IgD-negative memory B cell (primary cell): ENCODE data around the gene ELP4. TPM values are rescaled to one million over a fixed set of nuclear protein-coding genes. Genes with fewer than 3 reads are reported as not detected.
A peak's percentile ranks its signal among the peaks of the same experiment; 100 is the strongest.

Experiments
- H3K27ac Mint-ChIP-seq, 3 donors: one replicate each; pipeline ENCODE4 v1.8.0; 2020 to 2022; ENCODE audit warnings: mild to moderate bottlenecking in 3 of 3, mixed read lengths in 3 of 3, moderate library complexity in 1 of 3
- H3K27me3 Mint-ChIP-seq: one replicate; pipeline ENCODE4 v1.8.0; 2021; ENCODE audit warnings: mixed read lengths
- H3K36me3 Mint-ChIP-seq: one replicate; pipeline ENCODE4 v1.8.0; 2020; ENCODE audit warnings: mild to moderate bottlenecking, mixed read lengths
- H3K4me1 Mint-ChIP-seq, 3 donors: one replicate each; pipeline ENCODE4 v1.8.0; 2020 to 2022; ENCODE audit warnings: mixed read lengths in 3 of 3, mild to moderate bottlenecking in 1 of 3
- H3K4me3 Mint-ChIP-seq, 4 donors: one replicate each; pipeline ENCODE4 v1.8.0; 2020 to 2022; ENCODE audit warnings: mild to moderate bottlenecking in 4 of 4, mixed read lengths in 4 of 4, moderate library complexity in 3 of 4
- H3K9me3 Mint-ChIP-seq, 3 donors: one replicate each; pipeline ENCODE4 v1.8.0; 2020 to 2021; ENCODE audit warnings: mixed read lengths in 3 of 3, mild to moderate bottlenecking in 1 of 3
- polyA plus RNA-seq: library from polyadenylated mRNA; unstranded; fragments of 300-500 nt; fragmentation: Illumina TruSeq; gene quantifications from one replicate; pipeline ENCODE4 v1.2.3, GENCODE V29; 2021

Gene ELP4
- polyA plus RNA-seq, 1 donor from 2014 or later = 15.3 TPM

DNA sequence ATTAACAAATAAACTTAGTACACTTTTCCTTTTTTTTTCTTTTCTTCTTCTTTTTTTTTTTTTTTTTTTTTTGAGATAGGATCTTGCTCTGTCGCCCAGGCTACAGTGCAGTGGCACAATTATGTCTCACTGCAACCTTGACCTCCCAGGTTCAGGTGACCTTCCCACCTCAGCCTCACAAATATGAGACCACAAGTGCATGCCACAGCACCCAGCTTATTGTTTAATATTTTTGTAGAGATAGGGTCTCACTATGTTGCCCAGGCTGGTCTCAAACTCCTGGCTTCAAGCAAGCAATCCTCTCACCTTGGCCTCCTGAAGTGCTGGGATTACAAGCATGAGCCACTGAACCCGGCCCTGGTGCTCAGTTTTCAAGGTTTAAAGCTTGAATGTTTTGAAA lies 88.9 kb downstream of the ELP4 start:
- Mint-ChIP-seq H3K27me3 (no peaks in the 10 kb centered on the region), H3K27ac (no peak overlapping the region), H3K4me1 (peaks cover 0 to 1% (median 0%) of the 10 kb centered on the region in 3 donors)

DNA sequence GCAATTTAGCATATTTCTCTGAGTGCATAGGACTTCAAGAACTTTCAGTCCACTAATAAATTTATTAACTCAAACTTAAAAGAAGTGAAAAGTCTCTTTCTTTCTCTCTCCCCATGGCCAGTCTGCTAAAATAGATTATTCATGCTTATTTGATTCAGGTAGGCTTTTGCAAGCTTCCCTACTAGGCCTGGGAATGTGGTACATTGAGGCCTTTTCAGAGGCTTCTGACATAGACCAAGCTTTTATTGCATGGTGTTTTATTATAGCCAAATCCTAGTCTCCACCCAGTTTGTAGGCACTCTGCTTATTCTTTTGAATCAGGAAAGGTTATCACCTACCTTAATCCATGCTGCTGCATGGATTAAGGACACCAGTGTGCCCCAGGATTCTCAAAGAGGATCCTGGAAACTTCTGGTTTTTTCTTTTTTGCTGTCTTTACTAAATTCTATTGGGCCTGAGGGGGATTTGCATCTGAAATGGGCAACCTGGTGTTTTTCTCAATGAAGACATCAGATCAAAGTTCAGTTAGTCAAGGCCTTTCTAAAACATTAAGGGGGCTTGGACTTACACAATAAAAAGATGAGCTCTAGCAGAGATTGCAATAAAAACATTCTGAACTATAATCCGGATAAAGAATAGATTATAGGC lies 92.2 kb downstream of the ELP4 start:
- peaks cover 3% of the 10 kb centered on the region for H3K36me3 Mint-ChIP-seq
- H3K4me3 Mint-ChIP-seq = no peak overlapping the region
- H3K9me3 Mint-ChIP-seq = peaks cover 0 to 3% (median 0%) of the 10 kb centered on the region in 3 donors
- no peak overlapping the region for H3K27ac Mint-ChIP-seq
- no peaks in the 10 kb centered on the region for H3K27me3 Mint-ChIP-seq
- H3K4me1 Mint-ChIP-seq = peaks cover 0 to 1% (median 0%) of the 10 kb centered on the region in 3 donors

More for the DNA sequence above, 88.9 kb downstream of the ELP4 start:
- H3K9me3 Mint-ChIP-seq = peaks cover 0 to 3% (median 0%) of the 10 kb centered on the region in 3 donors
- H3K36me3 Mint-ChIP-seq = peaks cover 6% of the 10 kb centered on the region
- no peak overlapping the region for H3K4me3 Mint-ChIP-seq

DNA sequence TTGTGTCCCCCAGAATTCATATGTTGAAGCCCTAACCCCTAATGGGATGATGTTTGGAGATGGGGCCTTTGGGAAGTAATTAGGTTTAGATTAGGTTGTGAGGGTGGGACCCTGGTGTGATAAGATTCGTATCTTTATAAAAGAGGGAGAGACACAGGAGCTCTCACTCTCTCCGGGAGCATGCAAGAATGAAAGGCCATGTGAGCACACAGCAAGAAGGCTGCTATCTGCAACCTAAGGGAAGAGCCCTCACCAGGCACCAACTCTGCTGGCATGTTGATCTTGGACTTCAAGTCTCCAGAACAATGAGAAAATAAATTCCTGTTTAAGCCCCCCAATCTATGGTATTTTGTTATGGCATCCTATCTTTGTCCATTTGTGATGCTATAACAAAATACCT lies 97.3 kb downstream of the ELP4 start:
- Mint-ChIP-seq H3K27me3 (no peaks in the 10 kb centered on the region), H3K9me3 (peaks cover 0 to 1% (median 0%) of the 10 kb centered on the region in 3 donors), H3K4me3 (no peak overlapping the region), H3K27ac (peak overlapping the region in 1 of 3 donors; percentile 27), H3K36me3 (peaks cover 4% of the 10 kb centered on the region), H3K4me1 (no peaks in the 10 kb centered on the region)

DNA sequence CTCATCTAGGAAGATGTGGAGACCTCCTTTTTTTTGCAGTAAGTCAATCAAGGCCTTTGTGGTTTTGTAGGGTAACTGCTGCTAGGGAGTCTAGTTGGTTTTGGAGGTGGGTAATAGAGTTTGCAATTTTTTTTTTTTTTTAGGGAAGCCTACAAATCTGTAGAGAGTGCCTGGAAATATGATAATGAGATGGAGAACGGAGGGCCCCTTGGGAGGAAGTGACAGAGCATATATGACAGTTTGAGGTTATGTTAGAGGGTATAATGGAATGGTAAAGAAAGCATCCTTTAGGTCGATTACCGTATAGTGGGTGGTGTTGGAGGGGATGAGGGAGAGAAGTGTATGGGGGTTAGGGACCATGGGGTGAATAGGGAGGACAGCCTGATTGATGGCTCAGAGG lies 98.3 kb downstream of the ELP4 start:
- Mint-ChIP-seq H3K4me3 (no peak overlapping the region), H3K36me3 (peaks cover 4% of the 10 kb centered on the region), H3K9me3 (peaks cover 0 to 1% (median 0%) of the 10 kb centered on the region in 3 donors), H3K27me3 (no peaks in the 10 kb centered on the region), H3K27ac (no peak overlapping the region), H3K4me1 (no peaks in the 10 kb centered on the region)

DNA sequence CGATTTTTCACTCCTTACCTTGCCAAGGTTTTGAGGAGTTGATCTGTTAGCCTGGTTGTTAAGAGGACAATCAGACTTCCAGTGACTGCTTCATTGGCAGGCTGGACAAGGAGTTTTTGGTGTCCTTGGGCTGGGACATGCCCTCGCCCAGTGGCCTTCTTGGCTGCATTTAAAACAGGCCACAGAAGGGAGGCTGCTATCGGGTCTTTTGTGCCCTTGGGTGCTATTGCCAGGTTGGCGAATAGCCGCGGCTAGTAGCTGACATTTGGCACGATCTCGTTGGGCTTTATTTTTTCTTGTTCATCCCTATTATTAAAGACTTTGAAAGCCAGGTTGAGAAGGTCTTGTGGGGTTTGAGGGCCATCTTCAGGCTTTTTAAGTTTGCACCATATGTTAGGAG lies 99.4 kb downstream of the ELP4 start:
- Mint-ChIP-seq H3K4me1 (no peaks in the 10 kb centered on the region), H3K27ac (no peak overlapping the region), H3K4me3 (no peak overlapping the region), H3K9me3 (peaks cover 0 to 1% (median 0%) of the 10 kb centered on the region in 3 donors), H3K27me3 (no peaks in the 10 kb centered on the region), H3K36me3 (peaks cover 4% of the 10 kb centered on the region)

DNA sequence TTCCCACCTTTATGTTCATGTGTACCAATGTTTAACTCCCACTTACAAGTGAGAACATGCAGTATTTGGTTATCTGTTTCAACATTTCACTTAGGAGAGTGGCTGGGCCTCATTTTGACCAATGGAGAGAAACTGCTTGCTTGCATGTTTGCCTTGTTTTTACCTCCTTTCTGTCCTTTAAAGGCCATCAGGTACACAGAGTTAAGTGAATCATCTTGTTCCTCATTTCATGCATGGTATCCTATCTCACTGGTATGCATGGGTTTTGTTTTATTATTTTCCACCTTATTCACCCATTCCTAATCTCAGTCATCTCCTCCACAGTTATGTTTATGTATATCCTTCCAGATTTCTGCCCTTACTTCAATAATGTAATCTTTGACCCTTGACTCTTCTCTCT lies 101.0 kb downstream of the ELP4 start:
- no peak overlapping the region for H3K27ac Mint-ChIP-seq
- peaks cover 0 to 1% (median 0%) of the 10 kb centered on the region in 3 donors for H3K9me3 Mint-ChIP-seq
- H3K4me3 Mint-ChIP-seq = no peak overlapping the region
- no peaks in the 10 kb centered on the region for H3K27me3 Mint-ChIP-seq
- H3K36me3 Mint-ChIP-seq = peaks cover 4% of the 10 kb centered on the region
- no peaks in the 10 kb centered on the region for H3K4me1 Mint-ChIP-seq

DNA sequence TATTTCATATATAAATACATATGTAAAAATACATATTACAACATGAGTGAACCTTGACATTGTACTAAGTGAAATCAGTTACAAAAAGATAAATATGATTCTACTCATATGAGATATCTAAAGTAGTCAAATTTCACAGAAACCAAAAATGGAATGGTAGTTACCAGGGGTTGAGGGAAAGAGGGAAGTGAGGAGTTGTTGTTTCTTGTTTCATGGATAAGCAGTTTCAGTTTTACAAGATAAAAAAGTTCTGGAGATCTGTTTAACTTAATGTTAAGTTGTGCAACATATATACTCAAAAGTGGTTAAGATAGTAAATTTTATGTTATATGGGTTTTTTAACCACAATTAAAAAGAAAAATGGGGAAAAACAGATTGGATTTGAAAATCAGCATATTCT lies 107.7 kb downstream of the ELP4 start:
- Mint-ChIP-seq H3K27me3 (no peaks in the 10 kb centered on the region), H3K27ac (no peak overlapping the region), H3K36me3 (peaks cover 3% of the 10 kb centered on the region), H3K9me3 (peaks cover 0 to 4% (median 0%) of the 10 kb centered on the region in 3 donors), H3K4me1 (no peaks in the 10 kb centered on the region), H3K4me3 (no peak overlapping the region)

DNA sequence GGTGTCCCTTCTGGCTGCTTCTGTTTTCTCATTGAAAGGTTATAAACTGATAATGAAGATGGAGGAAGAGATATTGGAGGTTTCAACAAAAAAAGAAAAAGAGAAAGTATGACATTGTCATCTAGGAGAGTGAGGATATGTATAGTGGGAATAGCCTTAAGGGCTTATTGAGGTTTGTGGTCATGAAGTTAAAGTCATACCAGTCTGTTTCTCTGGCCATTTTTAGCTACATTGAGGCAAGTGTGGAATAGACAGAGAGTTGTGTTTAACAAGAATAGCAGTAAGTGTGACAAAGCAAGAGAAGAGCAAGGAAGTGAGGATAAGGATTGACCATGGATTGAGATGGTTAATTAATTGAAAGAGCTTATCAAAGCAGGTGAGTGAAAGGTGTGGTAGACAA lies 110.4 kb downstream of the ELP4 start:
- Mint-ChIP-seq H3K27me3 (no peaks in the 10 kb centered on the region), H3K4me3 (no peak overlapping the region), H3K27ac (no peak overlapping the region), H3K4me1 (no peaks in the 10 kb centered on the region), H3K36me3 (peaks cover 6% of the 10 kb centered on the region), H3K9me3 (peaks cover 0 to 4% (median 0%) of the 10 kb centered on the region in 3 donors)

DNA sequence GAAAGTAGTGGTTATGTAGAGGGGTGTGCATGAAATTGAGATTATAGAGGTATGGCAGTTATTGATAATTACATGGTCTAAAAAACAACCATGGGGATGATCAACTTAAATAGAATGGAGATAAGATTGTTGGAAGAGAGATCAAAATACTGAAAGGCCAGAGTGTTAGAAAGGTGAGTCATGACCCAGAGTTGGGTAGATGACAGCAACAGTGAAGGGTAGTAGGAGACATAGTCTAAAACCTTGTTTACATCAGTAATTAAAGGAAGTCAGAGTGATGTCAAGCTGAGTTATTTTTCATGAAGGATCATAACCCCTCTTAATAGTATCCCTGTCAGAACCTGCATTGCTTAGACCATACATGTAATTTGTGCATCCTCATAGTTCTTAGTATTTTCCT lies 110.9 kb downstream of the ELP4 start:
- Mint-ChIP-seq H3K4me1 (no peaks in the 10 kb centered on the region), H3K4me3 (no peak overlapping the region), H3K27ac (no peak overlapping the region), H3K9me3 (peaks cover 0 to 4% (median 0%) of the 10 kb centered on the region in 3 donors), H3K27me3 (no peaks in the 10 kb centered on the region), H3K36me3 (peaks cover 6% of the 10 kb centered on the region)

DNA sequence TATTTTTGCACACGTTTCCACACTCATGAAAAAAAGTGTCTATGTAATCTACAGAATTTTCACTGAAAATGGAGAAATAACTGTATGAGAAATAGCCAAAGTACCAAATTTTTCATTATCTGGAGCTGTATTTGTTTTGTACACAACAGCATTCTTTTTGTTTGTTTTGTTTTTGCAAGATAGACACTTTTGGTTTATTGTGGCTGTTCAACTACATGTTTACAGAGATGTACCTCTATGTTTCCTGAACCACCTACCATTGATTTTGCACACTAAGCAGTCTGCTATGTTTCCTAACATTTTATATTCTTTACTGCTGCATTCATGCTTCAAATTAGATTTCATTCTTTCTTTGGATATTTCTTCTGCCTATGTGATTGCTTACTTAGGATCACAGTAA lies 116.3 kb downstream of the ELP4 start:
- Mint-ChIP-seq H3K27me3 (no peaks in the 10 kb centered on the region), H3K9me3 (no peaks in the 10 kb centered on the region), H3K4me3 (no peak overlapping the region), H3K4me1 (no peaks in the 10 kb centered on the region), H3K36me3 (peaks cover 5% of the 10 kb centered on the region), H3K27ac (no peak overlapping the region)

DNA sequence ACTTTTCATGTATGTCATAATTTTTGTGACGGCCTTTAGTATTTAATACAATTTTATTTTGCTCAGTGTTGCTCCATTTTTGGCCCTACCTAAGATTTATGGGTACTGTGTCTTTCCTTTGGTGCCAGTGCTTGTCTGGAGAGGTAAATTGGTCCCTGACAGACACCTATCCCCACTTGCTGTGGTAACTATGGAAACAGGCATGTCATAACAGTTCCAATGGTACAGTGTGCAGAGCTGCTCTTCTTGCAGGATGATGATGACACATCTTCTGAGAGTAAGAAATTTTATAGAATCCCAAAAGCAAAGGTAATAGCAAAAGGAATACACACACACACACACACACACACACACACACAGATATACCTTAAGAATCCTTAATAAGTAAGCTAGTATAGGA lies 118.5 kb downstream of the ELP4 start:
- no peak overlapping the region for H3K27ac Mint-ChIP-seq
- H3K27me3 Mint-ChIP-seq = no peaks in the 10 kb centered on the region
- no peak overlapping the region for H3K4me3 Mint-ChIP-seq
- H3K36me3 Mint-ChIP-seq = peaks cover 9% of the 10 kb centered on the region
- H3K9me3 Mint-ChIP-seq = no peaks in the 10 kb centered on the region
- no peaks in the 10 kb centered on the region for H3K4me1 Mint-ChIP-seq

DNA sequence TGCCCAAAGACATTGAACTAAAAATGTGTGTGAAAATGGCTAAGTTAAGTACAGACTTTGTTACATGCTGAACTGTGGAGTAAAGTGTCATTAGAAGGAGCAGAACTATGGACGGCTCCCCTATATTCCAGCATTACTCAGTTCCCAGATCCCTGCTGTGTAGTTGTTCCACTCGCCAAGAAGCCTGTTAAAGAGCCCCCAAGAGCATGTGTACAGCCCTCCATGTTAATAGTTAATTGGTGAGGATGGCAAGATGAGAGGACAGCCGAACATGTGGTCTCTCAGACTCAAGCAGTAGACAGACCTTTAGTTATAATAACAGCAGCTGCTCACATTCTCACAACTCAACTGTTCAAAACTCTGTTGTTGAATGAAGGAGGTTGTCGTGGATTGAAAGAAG lies 127.4 kb downstream of the ELP4 start:
- Mint-ChIP-seq H3K4me3 (no peak overlapping the region), H3K9me3 (no peaks in the 10 kb centered on the region), H3K36me3 (peaks cover 12% of the 10 kb centered on the region), H3K4me1 (no peaks in the 10 kb centered on the region), H3K27ac (no peak overlapping the region), H3K27me3 (no peaks in the 10 kb centered on the region)

DNA sequence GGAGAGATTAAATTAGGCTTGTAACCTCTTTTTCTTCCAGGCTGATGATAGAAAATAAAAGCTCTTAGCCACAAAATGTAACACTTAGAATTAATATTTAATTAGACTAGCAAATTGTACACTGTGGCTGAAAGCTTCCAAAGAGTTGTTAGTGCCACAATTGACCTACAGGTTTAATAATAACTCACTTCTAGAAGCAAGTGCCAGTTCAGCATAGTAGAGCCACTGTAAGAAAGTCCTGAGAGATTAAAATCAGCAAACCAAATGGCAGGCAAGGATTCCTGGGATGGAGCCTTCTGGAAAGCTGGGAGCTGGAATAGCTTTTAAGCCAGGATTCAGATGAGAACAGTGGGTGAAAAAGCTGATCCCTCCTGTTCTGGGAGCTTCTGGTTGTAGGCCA lies 131.0 kb downstream of the ELP4 start:
- H3K27ac Mint-ChIP-seq = no peak overlapping the region
- H3K36me3 Mint-ChIP-seq = peaks cover 8% of the 10 kb centered on the region
- no peak overlapping the region for H3K4me3 Mint-ChIP-seq
- H3K4me1 Mint-ChIP-seq = no peaks in the 10 kb centered on the region
- no peaks in the 10 kb centered on the region for H3K9me3 Mint-ChIP-seq
- H3K27me3 Mint-ChIP-seq = no peaks in the 10 kb centered on the region

DNA sequence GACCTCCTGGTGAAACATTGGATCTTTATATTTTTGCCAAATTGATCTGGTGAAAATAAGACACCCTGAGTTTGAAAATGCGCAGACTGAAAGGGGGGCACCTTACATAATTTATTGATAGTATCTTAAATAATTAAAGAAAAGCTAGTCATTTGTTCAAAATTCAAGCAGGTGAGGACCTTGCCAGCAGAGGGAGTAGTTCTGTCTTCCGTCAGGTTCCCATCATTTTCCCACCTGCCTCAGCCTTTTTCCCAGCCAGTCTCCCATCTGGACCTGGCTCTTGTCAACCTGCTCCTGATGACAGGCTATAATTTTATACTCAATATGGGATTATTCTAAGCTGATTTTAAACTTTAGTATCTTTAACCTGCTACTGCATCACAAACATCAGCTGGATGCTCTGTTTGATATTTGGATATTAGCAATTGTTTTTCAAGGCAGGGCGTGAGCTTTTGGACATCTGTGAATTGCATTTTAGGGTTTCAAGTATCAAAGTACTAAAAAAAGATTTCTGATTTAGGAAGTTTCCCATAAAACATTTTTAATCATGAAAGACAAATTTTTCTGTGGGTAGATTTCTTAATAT lies 132.0 kb downstream of the ELP4 start:
- Mint-ChIP-seq H3K27ac (no peak overlapping the region), H3K27me3 (no peaks in the 10 kb centered on the region), H3K9me3 (no peaks in the 10 kb centered on the region), H3K4me1 (no peaks in the 10 kb centered on the region), H3K4me3 (no peak overlapping the region), H3K36me3 (peaks cover 4% of the 10 kb centered on the region)

DNA sequence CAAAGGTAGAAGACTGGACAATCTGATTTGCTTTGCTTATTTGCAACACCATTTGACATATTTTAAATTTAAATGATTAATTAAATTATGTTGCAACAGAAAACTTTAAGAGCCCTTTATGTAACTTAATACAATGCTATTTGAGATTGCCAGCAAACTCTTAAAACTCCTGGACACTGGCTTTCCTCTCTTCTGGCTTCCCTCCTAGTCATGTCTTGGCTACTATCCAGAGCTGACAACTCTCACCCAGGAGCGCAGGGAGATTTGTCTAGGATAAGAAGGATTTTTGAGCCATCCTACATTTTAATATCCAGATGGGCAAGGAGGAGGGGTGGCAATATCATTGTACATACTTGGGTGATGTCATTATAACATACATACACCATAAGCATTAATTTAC lies 134.3 kb downstream of the ELP4 start:
- Mint-ChIP-seq H3K4me1 (no peaks in the 10 kb centered on the region), H3K27ac (no peak overlapping the region), H3K27me3 (no peaks in the 10 kb centered on the region), H3K4me3 (no peak overlapping the region), H3K36me3 (peaks cover 2% of the 10 kb centered on the region), H3K9me3 (no peaks in the 10 kb centered on the region)

DNA sequence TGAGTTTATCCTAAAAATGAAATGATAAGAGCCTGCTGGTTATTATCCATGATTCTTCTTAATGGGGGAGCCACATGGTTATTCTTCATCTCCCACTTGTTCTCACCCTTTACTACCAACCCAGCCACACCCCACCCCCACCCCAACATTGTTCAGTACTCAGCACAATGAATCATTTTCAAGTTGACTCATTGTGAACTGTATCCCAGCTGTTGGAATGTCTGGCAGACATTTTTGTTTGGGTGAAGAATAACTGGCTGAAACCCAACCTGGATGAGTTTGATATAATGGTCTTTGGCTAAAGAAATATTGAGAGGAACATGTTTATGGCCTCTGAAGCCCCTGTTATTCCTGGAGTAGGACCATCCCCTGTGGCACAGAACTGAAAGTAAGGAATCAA lies 136.2 kb downstream of the ELP4 start:
- Mint-ChIP-seq H3K27me3 (no peaks in the 10 kb centered on the region), H3K4me3 (no peak overlapping the region), H3K9me3 (no peaks in the 10 kb centered on the region), H3K4me1 (no peaks in the 10 kb centered on the region), H3K27ac (no peak overlapping the region), H3K36me3 (no peaks in the 10 kb centered on the region)
